HepG2 (cell line): ENCODE measurements around the gene ZCCHC10. TPM values are rescaled to one million over a fixed set of nuclear protein-coding genes. Genes with fewer than 3 reads are reported as not detected.

Experiments used
- ATF6 ChIP-seq: sonication (generic); formaldehyde crosslinking; conservative IDR thresholded peaks from 2 replicates; pipeline ENCODE4 v1.4.0; 2020; ENCODE audit warnings: missing genetic modification reagents
- CTCF ChIP-seq: sonication (generic); formaldehyde crosslinking; IDR thresholded peaks from 2 replicates; pipeline ENCODE4 v1.5.0; 2020; ENCODE audit warnings: mild to moderate bottlenecking, missing genetic modification reagents, moderate library complexity
- EEA1 ChIP-seq: sonication (generic); formaldehyde crosslinking; IDR thresholded peaks from 2 replicates; pipeline ENCODE4 v1.5.1; 2020; ENCODE audit warnings: mild to moderate bottlenecking, missing genetic modification reagents, borderline replicate concordance
- HNRNPLL ChIP-seq: fragments of 200-400 bp; formaldehyde crosslinking; IDR thresholded peaks from 2 replicates; pipeline ENCODE4 v1.6.1; 2017; ENCODE audit warnings: mild to moderate bottlenecking, low read depth, low read length; ENCODE audit not compliant: poor library complexity, severe bottlenecking
- KMT2A ChIP-seq: sonication (generic); formaldehyde crosslinking; IDR thresholded peaks from 2 replicates; pipeline ENCODE4 v1.4.0; 2020; ENCODE audit warnings: missing genetic modification reagents
- MLX ChIP-seq: IDR thresholded peaks from 2 replicates; pipeline ENCODE4 v1.6.1; 2016
- REL ChIP-seq: sonication (generic); formaldehyde crosslinking; conservative IDR thresholded peaks from 2 replicates; pipeline ENCODE4 v1.8.0; 2022; ENCODE audit warnings: mild to moderate bottlenecking, missing genetic modification reagents, moderate library complexity
- SYNCRIP ChIP-seq: fragments of 200-400 bp; formaldehyde crosslinking; IDR thresholded peaks from 2 replicates; pipeline ENCODE4 v1.6.1; 2018; ENCODE audit warnings: mild to moderate bottlenecking, low read depth, low read length; ENCODE audit not compliant: insufficient read depth
- TOPORS ChIP-seq: sonication (generic); formaldehyde crosslinking; IDR thresholded peaks from 2 replicates; pipeline ENCODE4 v1.8.0; 2023; ENCODE audit warnings: mild to moderate bottlenecking, missing genetic modification reagents
- U2AF2 ChIP-seq: fragments of 200-400 bp; formaldehyde crosslinking; IDR thresholded peaks from 2 replicates; pipeline ENCODE4 v1.6.1; 2017; ENCODE audit warnings: low read depth, mild to moderate bottlenecking, low read length
- ZFP82 ChIP-seq: sonication (generic); formaldehyde crosslinking; IDR thresholded peaks from 2 replicates; pipeline ENCODE4 v1.5.1; 2020; ENCODE audit warnings: mild to moderate bottlenecking, missing genetic modification reagents, borderline replicate concordance
- ZNF10 ChIP-seq: sonication (generic); formaldehyde crosslinking; IDR thresholded peaks from 2 replicates; pipeline ENCODE4 v1.4.0; 2020; ENCODE audit warnings: mild to moderate bottlenecking, low read depth, missing genetic modification reagents, borderline replicate concordance
- ZNF407 ChIP-seq: sonication (generic); formaldehyde crosslinking; IDR thresholded peaks from one replicate; pipeline ENCODE4 v1.5.1; 2020; ENCODE audit warnings: mild to moderate bottlenecking, missing genetic modification reagents; ENCODE audit errors: not compliant biosample characterization
- ZNF543 ChIP-seq: sonication (generic); formaldehyde crosslinking; IDR thresholded peaks from 2 replicates; pipeline ENCODE4 v1.4.0; 2020; ENCODE audit warnings: mild to moderate bottlenecking, missing genetic modification reagents
- ZNF841 ChIP-seq: sonication (generic); formaldehyde crosslinking; IDR thresholded peaks from 2 replicates; pipeline ENCODE4 v1.8.1; 2023; ENCODE audit warnings: missing genetic modification reagents, borderline replicate concordance
- polyA plus RNA-seq, 8 experiments: library from polyadenylated mRNA; depleted of rRNA in 3 of 8; stranded (reverse) in 7 of 8; unstranded in 1 of 8; fragments of >200 nt; fragmentation: Illumina TruSeq in 4 of 8; extraction: Trizol in 4 of 8; gene quantifications; 2 replicates each; pipeline versions ENCODE4 v1.2.1 to v1.2.3, GENCODE V29; 2011 to 2016; ENCODE audit warnings: low read depth in 4 of 8, missing spikeins in 1 of 8, mixed read lengths in 1 of 8; ENCODE audit not compliant: insufficient read depth in 1 of 8
- total RNA-seq, 5 experiments: library from RNA; depleted of rRNA; stranded (reverse); fragments of >200 nt; fragmentation: Illumina TruSeq; extraction: Trizol; gene quantifications; 2 replicates each; pipeline ENCODE4 v1.2.3, GENCODE V29; 2016; ENCODE audit warnings: low read depth in 1 of 5

Gene ZCCHC10
- total and polyA plus RNA-seq, 2 of the 13 experiments (the other 11 are each of a cell fraction or from before 2014, with no cell fraction given): 40.7 to 48.2 TPM

GRCh38 chr5:132963171-132964104 is 62.9 kb downstream of the ZCCHC10 start, which contains the start of gene AFF4 (continued):
- TF ChIP-seq ZNF407 (CRISPR knock-in tag) (peak; percentile 58), KMT2A (CRISPR knock-in tag) (peak; percentile 85), ZNF10 (no peak), U2AF2 (no peak), EEA1 (no peak; the same call in 1 of the 2 replicates), SYNCRIP (no peak), HNRNPLL (peak; percentile 94), ZNF543 (CRISPR knock-in tag) (peak; percentile 64), ZFP82 (peak; percentile 95), CTCF (CRISPR knock-in tag) (no peak), ATF6 (CRISPR knock-in tag) (0 out of 2 replicates have a peak, but pooled peaks have one; percentile 30), ZNF841 (CRISPR knock-in tag) (no peak), REL (CRISPR knock-in tag) (no peak), TOPORS (0 out of 2 replicates have a peak, but pooled peaks have one; percentile 72), MLX (peak; percentile 74)
